ENCODE measurements around the gene CNOT1.
"Not testable (repeated sequence)": the region's sequence is repeated elsewhere in the genome, so short reads cannot be mapped to it uniquely, and the experiment has no call there.

CNOT1 gene

GRCh38 chr16:58636466-58636865 is 6.8 kb upstream of the CNOT1 start:
- TF ChIP-seq POLR2A (IDR thresholded peaks at IDR 0.05; ENCODE audit: low read depth, low read length), result no peak
- TF ChIP-seq POLR2AphosphoS5 (IDR thresholded peaks at IDR 0.05; ENCODE audit: low read depth, low read length), result no peak
- TF ChIP-seq TAF1 (IDR thresholded peaks at IDR 0.05; ENCODE audit: borderline replicate concordance, low read depth, low read length), result no peak
- DNase-seq (ENCODE audit: insufficient read length), result no peak
- no peak for FAIRE-seq

DNA sequence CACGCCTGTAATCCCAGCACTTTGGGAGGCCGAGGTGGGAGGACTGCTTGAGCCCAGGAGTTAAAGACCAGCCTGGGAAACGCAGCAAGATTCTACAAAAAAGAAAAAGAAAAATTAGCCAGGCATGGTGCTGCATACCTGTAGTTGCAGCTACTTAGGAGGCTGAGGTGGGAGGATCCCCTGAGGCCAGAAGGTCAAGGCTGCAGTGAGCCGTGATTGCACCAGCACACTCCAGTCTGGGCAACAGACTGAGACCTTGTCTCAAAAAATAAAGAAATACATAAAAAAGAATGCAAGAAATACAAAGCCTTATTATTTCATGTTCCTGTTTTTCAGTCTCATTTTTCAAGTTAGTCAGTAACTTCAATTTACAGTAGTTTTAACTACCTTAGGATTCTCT is 5.9 kb upstream of the CNOT1 start:
- TF ChIP-seq POLR2AphosphoS5 (IDR thresholded peaks at IDR 0.05; ENCODE audit: low read depth, low read length) (no peak), POLR2A (IDR thresholded peaks at IDR 0.05; ENCODE audit: low read depth, low read length) (no peak), TAF1 (IDR thresholded peaks at IDR 0.05; ENCODE audit: borderline replicate concordance, low read depth, low read length) (no peak)
- FAIRE-seq, result no peak
- DNase-seq (ENCODE audit: insufficient read length), result no peak

- no peak for FAIRE-seq
- no peak for DNase-seq (ENCODE audit: insufficient read length)
- TF ChIP-seq POLR2AphosphoS5 (IDR thresholded peaks at IDR 0.05; ENCODE audit: low read depth, low read length), result no peak
- no peak for TF ChIP-seq POLR2A (IDR thresholded peaks at IDR 0.05; ENCODE audit: low read depth, low read length)
- TF ChIP-seq TAF1 (IDR thresholded peaks at IDR 0.05; ENCODE audit: borderline replicate concordance, low read depth, low read length), result no peak
These were observed 4.7 kb upstream of the CNOT1 start for GRCh38 chr16:58634265-58634802.

- TF ChIP-seq POLR2A (IDR thresholded peaks at IDR 0.05; ENCODE audit: low read depth, low read length) (no peak; the same call in 1 of the 2 replicates), TAF1 (IDR thresholded peaks at IDR 0.05; ENCODE audit: borderline replicate concordance, low read depth, low read length) (no peak), POLR2AphosphoS5 (IDR thresholded peaks at IDR 0.05; ENCODE audit: low read depth, low read length) (0 out of 2 replicates have a peak, but pooled peaks have one; percentile 7)
- FAIRE-seq (no peak), DNase-seq (ENCODE audit: insufficient read length) (no peak)
These were observed 537 bp downstream of the CNOT1 start for GRCh38 chr16:58628845-58629732.

DNA sequence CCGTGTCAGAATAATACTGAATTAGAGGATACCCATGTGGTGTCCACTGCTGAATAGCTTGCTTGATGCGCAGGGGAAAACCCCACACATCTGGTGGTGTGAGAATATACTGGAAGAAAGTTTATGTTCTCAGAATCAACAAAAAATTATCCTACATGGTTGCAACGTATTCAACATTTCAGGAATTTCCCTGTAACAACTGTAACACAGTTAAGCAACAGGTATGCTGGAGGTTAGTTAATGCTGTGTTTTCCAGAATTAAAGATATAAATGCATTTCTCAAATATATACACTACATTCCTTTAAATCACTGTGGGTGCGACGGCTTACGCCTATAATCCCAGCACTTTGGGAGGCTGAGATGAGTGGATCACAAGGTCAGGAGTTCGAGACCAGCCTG is 5.4 kb downstream of the CNOT1 start:
- no peak for FAIRE-seq
- no peak for TF ChIP-seq POLR2AphosphoS5 (IDR thresholded peaks at IDR 0.05; ENCODE audit: low read depth, low read length)
- TF ChIP-seq TAF1 (IDR thresholded peaks at IDR 0.05; ENCODE audit: borderline replicate concordance, low read depth, low read length), result no peak
- no peak for DNase-seq (ENCODE audit: insufficient read length)

DNA sequence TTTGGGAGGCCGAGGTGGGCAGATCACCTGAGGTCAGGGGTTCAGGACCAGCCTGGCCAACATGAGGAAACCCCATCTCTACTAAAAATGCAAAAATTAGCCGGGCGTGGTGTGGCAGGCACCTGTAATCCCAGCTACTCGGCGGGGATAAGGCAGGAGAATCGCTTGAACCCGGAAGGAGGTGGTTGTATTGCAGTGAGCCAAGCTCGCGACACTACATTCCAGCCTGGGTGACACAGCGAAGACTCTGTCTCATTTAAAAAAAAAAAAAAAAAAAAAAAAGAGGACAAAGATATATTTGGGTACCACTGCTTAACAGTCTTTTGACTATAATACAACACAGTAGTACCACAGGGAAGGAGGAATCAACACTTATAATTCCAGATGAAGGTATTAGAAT is 9.2 kb downstream of the CNOT1 start:
- TF ChIP-seq TAF1 (IDR thresholded peaks at IDR 0.05; ENCODE audit: borderline replicate concordance, low read depth, low read length), result no peak
- TF ChIP-seq POLR2AphosphoS5 (IDR thresholded peaks at IDR 0.05; ENCODE audit: low read depth, low read length), result no peak
- TF ChIP-seq POLR2A (IDR thresholded peaks at IDR 0.05; ENCODE audit: low read depth, low read length), result no peak
- DNase-seq (ENCODE audit: insufficient read length) (no peak), FAIRE-seq (no peak)

- TF ChIP-seq POLR2AphosphoS5 (IDR thresholded peaks at IDR 0.05; ENCODE audit: low read depth, low read length) (no peak), TAF1 (IDR thresholded peaks at IDR 0.05; ENCODE audit: borderline replicate concordance, low read depth, low read length) (no peak), POLR2A (IDR thresholded peaks at IDR 0.05; ENCODE audit: low read depth, low read length) (no peak)
- no peak for FAIRE-seq
- DNase-seq (ENCODE audit: insufficient read length), result no peak
These were observed 14.3 kb downstream of the CNOT1 start for GRCh38 chr16:58615280-58615679.

GRCh38 chr16:58614860-58615259 is 14.8 kb downstream of the CNOT1 start:
- TF ChIP-seq POLR2AphosphoS5 (IDR thresholded peaks at IDR 0.05; ENCODE audit: low read depth, low read length) (no peak), POLR2A (IDR thresholded peaks at IDR 0.05; ENCODE audit: low read depth, low read length) (no peak), TAF1 (IDR thresholded peaks at IDR 0.05; ENCODE audit: borderline replicate concordance, low read depth, low read length) (no peak)
- FAIRE-seq (no peak), DNase-seq (ENCODE audit: insufficient read length) (no peak)

DNA sequence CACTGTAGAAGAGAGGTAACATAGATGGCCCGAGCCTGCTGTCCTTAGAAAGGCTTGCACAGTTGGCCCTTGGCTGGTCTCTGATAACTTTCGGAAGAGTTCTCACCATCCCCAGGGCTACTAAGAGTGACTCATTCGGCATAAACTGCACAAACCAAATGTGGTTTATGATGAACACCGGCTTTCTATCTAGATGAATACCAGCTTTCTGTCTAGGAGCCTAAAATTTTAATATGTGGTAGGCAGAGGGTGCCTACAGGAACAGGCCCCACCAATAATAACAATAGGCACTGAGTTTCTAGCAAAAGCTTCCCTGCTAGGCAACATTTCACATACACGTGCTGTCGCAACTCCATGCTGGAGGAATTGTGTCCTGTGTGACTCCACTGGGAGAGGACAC is 15.4 kb downstream of the CNOT1 start:
- DNase-seq (ENCODE audit: insufficient read length), result no peak
- no peak for TF ChIP-seq TAF1 (IDR thresholded peaks at IDR 0.05; ENCODE audit: borderline replicate concordance, low read depth, low read length)
- no peak for TF ChIP-seq POLR2AphosphoS5 (IDR thresholded peaks at IDR 0.05; ENCODE audit: low read depth, low read length)
- no peak for TF ChIP-seq POLR2A (IDR thresholded peaks at IDR 0.05; ENCODE audit: low read depth, low read length)
- FAIRE-seq, result no peak

GRCh38 chr16:58612965-58613364 is 16.7 kb downstream of the CNOT1 start:
- not testable (repeated sequence) for DNase-seq (ENCODE audit: insufficient read length); FAIRE-seq

GRCh38 chr16:58608601-58609136 is 21.0 kb downstream of the CNOT1 start:
- DNase-seq (ENCODE audit: insufficient read length), result no peak
- FAIRE-seq, result no peak
- TF ChIP-seq POLR2A (IDR thresholded peaks at IDR 0.05; ENCODE audit: low read depth, low read length) (no peak), TAF1 (IDR thresholded peaks at IDR 0.05; ENCODE audit: borderline replicate concordance, low read depth, low read length) (no peak), POLR2AphosphoS5 (IDR thresholded peaks at IDR 0.05; ENCODE audit: low read depth, low read length) (no peak)

DNA sequence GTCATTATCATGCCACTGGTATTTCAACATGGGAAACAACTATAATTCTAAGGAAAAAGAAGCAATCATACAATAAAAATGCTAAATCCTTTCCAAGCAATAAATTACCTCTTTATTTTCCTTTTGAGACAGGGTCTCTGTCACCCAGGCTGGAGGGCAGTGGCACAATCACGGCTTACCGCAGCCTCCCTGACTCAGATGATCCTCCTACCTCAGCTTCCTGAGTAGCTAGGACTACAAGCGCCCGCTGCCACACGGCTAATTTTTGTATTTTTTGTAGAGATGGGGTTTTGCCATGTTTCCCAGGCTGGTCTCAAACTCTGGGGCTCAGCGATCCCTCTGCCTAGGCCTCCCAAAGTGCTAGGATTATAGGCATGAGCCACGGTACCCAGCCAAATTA is 24.1 kb downstream of the CNOT1 start:
- FAIRE-seq, result no peak
- TF ChIP-seq POLR2A (IDR thresholded peaks at IDR 0.05; ENCODE audit: low read depth, low read length) (no peak), POLR2AphosphoS5 (IDR thresholded peaks at IDR 0.05; ENCODE audit: low read depth, low read length) (no peak), TAF1 (IDR thresholded peaks at IDR 0.05; ENCODE audit: borderline replicate concordance, low read depth, low read length) (no peak)
- no peak for DNase-seq (ENCODE audit: insufficient read length)

Data from GM12892 (cell line).